Lower leg skin (tissue), 3 donors: Measurements from ENCODE around the gene PFN4.

ENCODE experiments used
- POLR2A ChIP-seq, 2 donors: fragments of 450-650 bp; IDR thresholded peaks; one replicate each; pipeline ENCODE4 v1.6.1; 2016 to 2017; ENCODE audit warnings: antibody characterized with exemption in 2 of 2, mild to moderate bottlenecking in 1 of 2, moderate library complexity in 1 of 2
- TF ChIP-seq, protein P1 (sequence below), 3 donors: fragments of 450-650 bp; IDR thresholded peaks; one replicate each; pipeline ENCODE4 v1.5.1; 2016; ENCODE audit warnings: antibody characterized with exemption in 3 of 3, mild to moderate bottlenecking in 3 of 3, moderate library complexity in 2 of 3

DNA sequence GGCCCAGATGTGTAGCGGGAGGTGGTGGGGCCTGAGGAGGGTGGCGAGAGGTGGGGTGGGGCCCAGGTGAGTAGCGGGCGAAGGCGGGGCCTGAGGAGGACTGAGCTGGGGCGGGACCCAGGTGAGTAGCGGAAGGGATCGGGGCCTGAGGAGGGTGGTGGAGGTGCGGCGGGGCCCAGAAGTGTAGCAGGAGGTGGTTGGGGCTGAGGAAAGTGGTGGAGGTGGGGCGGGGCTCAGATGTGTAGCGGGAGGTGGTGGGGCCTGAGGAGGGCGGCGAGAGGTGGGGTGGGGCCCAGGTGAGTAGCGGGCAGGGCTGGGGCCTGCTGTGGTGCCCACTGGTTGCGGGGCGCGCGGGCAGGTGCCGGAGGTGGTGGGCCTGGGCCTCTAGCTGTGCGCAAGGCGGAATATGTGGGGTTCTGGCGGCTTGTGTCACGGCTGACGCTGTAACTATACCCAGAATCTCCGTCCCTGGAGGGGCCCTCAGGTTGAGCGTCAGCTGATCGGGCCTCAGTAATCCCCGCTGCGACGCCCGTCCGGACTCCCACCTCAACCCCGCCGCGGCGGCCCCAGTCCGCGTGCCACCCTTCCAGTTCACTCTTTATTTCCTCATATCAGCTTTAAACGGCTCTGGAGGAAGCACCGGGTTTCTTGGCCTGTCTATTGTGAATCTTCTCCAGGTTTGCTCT lies 46.1 kb downstream of the PFN4 start:
- TF ChIP-seq, protein P1, sequence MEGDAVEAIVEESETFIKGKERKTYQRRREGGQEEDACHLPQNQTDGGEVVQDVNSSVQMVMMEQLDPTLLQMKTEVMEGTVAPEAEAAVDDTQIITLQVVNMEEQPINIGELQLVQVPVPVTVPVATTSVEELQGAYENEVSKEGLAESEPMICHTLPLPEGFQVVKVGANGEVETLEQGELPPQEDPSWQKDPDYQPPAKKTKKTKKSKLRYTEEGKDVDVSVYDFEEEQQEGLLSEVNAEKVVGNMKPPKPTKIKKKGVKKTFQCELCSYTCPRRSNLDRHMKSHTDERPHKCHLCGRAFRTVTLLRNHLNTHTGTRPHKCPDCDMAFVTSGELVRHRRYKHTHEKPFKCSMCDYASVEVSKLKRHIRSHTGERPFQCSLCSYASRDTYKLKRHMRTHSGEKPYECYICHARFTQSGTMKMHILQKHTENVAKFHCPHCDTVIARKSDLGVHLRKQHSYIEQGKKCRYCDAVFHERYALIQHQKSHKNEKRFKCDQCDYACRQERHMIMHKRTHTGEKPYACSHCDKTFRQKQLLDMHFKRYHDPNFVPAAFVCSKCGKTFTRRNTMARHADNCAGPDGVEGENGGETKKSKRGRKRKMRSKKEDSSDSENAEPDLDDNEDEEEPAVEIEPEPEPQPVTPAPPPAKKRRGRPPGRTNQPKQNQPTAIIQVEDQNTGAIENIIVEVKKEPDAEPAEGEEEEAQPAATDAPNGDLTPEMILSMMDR (IDR thresholded peaks at IDR 0.05): no peak
- TF ChIP-seq POLR2A (IDR thresholded peaks at IDR 0.05): no peak
